GM19438 (cell line): ENCODE measurements around the gene EXOC3L1.
A peak's percentile ranks its signal among the peaks of the same experiment; 100 is the strongest.

Experiments used
- ATAC-seq: cut with Tn5 transposase; IDR thresholded peaks from one replicate; pipeline ENCODE4 v1.9.1; 2021; ENCODE audit warnings: low read depth; ENCODE audit not compliant: unreplicated experiment

The EXOC3L1 gene

GRCh38 chr16:67150047-67150832 is 39.7 kb downstream of the EXOC3L1 start:
- ATAC-seq = peak; percentile 44

DNA sequence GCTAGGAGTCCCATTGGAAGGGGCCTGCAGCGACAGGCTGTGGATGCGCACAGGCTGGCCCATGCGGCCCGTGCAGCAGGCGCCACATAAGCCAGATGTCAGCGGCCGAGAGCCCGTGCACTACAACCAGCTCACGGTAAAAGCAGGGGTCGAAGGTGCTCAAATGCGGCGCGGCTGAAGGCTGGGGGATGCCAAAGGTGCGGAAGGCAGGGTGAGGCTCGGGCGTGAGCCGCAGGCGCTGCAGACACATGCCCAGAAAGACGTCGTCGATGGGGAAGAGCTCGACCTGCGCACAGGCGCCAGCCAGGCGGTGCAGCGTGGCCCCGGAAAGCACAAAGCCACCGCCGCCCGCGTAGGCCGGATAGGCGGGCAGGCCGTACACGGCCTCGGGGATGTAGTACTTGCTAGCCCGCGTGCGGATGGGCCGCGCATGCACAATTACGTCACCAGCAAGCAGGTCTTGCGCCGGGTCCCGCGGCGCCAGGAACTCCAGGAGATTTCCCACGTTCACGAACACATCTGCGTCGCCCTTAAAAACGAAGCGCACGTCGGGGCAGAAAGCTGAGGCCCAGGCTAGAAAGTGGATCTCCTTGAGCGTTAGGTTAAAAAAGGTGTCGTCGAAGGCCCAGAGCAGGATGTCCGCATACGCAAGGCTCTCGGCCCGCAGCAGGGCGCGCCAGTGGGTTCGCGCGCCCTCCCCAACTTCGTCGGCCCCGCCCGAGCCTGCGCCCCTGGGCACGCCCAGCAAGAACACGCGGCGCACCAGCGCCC is 40.5 kb downstream of the EXOC3L1 start:
- ATAC-seq = no peak

- no peak for ATAC-seq
Measured at GRCh38 chr16:67148656-67149275, 41.2 kb downstream of the EXOC3L1 start.

DNA sequence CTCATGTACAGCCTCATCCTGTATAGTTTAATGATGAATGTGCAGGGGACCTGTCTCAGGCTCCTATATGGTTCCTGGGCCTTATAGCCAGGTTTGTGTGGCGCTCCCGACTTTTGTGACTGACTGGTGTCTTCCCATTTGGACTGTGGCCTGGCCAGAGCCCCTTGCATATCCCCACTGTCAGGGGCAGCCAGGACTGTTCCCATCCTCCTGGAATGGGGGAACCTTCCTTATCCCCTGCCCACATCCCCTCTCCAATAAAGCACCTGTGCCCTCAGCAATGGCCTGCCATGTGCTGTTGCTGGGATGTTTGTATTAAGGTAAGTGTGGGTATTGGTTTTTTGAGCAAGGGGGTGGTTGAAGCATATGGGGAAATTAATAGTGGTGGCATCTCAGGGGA is 41.7 kb downstream of the EXOC3L1 start:
- ATAC-seq = no peak

- no peak for ATAC-seq
Measured at GRCh38 chr16:67147437-67148140, 42.3 kb downstream of the EXOC3L1 start.

GRCh38 chr16:67146523-67147357 is 43.2 kb downstream of the EXOC3L1 start:
- ATAC-seq = no peak

GRCh38 chr16:67145746-67146145 is 44.2 kb downstream of the EXOC3L1 start:
- ATAC-seq = no peak

GRCh38 chr16:67144943-67145342 is 45.0 kb downstream of the EXOC3L1 start:
- no peak for ATAC-seq

- ATAC-seq = no peak
Measured at GRCh38 chr16:67142342-67142741, 47.6 kb downstream of the EXOC3L1 start.

DNA sequence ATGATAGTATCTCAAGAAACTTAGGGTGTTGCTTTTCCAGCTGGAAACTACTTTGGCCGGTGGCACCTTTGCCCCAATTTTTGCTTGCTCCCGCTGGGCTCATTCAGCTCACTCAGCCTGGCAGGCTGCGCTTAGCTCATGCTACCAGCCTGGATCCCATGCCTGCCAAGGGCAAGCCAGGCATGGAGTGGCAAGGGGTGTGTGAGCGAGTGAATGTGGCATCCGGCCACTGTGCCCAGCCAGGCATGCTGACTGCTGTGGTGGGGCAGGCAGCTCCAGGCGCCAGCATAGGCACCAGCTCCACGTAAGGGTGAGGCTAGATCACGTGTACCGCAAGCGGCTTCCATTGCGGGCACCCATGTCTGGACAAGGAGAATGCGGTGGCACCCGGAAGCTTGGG is 48.5 kb downstream of the EXOC3L1 start:
- ATAC-seq = no peak

DNA sequence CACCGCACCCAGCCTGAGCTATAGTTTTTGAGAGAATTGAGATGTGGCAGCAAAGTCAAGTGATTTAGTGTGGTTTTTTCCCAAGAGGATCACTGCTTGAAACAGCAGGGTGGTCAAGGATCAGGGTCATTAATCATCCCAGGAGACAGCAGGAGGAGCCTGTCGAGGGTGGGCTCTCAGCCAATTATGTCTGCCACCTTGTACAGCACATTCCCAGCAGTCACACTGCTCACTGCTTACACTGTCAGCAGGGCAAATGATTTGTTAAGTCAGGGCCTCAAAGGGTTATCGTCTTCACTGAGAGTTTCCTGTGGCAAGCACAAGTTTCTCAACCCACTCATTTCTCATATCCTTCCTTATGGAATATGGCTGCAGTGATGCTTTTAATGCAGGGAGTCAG is 52.3 kb downstream of the EXOC3L1 start:
- ATAC-seq = no peak
